ENCODE data around the gene GRM1. TPM values are rescaled to one million over a fixed set of nuclear protein-coding genes. Genes with fewer than 3 reads are reported as not detected.

Gene GRM1
- total RNA-seq, 1 donor from 2014 or later, result under 0.01 TPM

DNA sequence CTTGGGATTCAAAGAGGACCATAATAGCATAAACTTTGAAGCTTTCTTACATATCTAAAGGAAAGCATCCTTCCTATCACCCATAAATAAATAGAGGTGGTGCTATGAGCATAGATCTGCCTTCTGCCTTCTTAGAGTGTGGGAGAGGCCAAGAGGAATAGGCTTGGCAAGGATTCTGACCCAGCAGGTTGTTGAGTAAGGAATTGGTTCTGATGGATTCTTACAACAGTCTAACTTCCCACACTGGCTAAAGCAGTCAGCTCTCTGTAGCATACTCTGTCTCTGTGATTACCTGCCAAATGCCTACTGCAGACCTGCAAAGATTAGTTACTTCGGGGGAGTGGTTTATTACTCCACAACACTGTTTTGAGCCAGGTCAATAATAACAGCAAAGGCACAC lies 316.7 kb downstream of the GRM1 start:
- Histone ChIP-seq H3K4me3 (ENCODE audit: low read depth, low read length) (no peak overlapping the region), H3K27me3 (ENCODE audit: control insufficient read depth, insufficient read depth, low read length) (no peaks in the 10 kb centered on the region), H3K36me3 (ENCODE audit: control insufficient read depth, insufficient read depth, low read length) (no peaks in the 10 kb centered on the region)
- no peak for DNase-seq (ENCODE audit: low read depth)
- TF ChIP-seq, protein P1, sequence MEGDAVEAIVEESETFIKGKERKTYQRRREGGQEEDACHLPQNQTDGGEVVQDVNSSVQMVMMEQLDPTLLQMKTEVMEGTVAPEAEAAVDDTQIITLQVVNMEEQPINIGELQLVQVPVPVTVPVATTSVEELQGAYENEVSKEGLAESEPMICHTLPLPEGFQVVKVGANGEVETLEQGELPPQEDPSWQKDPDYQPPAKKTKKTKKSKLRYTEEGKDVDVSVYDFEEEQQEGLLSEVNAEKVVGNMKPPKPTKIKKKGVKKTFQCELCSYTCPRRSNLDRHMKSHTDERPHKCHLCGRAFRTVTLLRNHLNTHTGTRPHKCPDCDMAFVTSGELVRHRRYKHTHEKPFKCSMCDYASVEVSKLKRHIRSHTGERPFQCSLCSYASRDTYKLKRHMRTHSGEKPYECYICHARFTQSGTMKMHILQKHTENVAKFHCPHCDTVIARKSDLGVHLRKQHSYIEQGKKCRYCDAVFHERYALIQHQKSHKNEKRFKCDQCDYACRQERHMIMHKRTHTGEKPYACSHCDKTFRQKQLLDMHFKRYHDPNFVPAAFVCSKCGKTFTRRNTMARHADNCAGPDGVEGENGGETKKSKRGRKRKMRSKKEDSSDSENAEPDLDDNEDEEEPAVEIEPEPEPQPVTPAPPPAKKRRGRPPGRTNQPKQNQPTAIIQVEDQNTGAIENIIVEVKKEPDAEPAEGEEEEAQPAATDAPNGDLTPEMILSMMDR (IDR thresholded peaks at IDR 0.05; ENCODE audit: insufficient read depth, low read length, poor library complexity, severe bottlenecking), result no peak

DNA sequence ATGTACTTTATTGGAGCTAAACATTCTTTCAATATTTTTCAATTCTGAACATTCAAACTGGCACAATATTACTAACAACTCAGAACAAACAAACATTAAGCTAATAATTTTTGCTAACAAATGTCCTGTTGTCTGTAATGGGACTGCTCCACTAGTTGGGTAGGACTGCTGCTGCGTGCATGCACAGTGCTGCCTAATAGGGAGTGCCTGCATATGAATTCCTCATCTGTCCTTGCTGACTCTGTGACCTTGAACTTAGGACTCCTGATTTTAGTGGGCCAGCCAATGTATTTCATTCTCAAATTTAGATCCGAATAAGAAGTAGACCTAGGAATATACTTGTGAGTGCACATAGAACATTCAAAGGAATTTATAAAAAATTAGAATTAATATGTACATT lies 318.2 kb downstream of the GRM1 start:
- TF ChIP-seq, protein P1 (IDR thresholded peaks at IDR 0.05; ENCODE audit: insufficient read depth, low read length, poor library complexity, severe bottlenecking), result no peak
- Histone ChIP-seq H3K27me3 (ENCODE audit: control insufficient read depth, insufficient read depth, low read length) (no peaks in the 10 kb centered on the region), H3K36me3 (ENCODE audit: control insufficient read depth, insufficient read depth, low read length) (no peaks in the 10 kb centered on the region), H3K4me3 (ENCODE audit: low read depth, low read length) (no peak overlapping the region)
- DNase-seq (ENCODE audit: low read depth), result no peak

DNA sequence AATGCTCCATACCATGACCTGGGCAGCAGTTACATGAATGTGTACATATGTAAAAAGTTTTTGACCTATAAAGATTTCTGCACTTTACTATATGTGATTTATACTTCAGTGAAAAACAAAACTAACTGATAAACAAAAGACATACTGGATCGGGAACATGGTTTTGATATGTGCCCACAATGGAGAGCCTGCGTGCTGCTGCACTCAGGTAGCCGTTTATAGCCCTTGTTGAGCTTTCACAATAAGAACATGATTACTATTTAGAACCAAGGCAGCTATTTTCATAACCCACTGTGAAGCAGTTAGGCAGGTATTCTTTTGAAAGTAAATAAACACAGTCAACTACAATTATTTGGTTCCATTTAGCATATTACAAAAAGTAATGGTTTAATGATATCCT lies 318.8 kb downstream of the GRM1 start:
- TF ChIP-seq, protein P1 (IDR thresholded peaks at IDR 0.05; ENCODE audit: insufficient read depth, low read length, poor library complexity, severe bottlenecking), result no peak

DNA sequence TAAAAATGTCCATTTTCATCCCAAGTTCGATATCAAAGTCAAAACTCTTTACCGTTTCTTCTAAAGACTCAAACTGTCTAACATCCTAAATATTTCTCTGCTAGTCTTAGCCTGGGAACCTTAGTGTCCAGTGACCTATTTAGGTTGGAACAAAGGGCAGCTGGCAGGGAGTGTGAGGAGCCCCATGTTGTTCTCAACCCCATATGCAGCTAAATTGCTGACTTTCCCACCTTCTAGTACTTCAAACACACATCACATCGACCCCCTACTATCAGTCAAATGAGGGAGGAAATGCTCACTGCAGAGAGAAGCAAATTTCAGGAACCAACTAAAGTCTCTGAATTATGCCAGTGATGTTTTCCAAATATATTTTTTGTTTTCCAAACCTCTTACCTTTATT lies 322.2 kb downstream of the GRM1 start:
- no peaks in the 10 kb centered on the region for H3K27me3 ChIP-seq (ENCODE audit: control insufficient read depth, insufficient read depth, low read length)

More for the DNA sequence above, 318.8 kb downstream of the GRM1 start:
- no peak overlapping the region for H3K4me3 ChIP-seq (ENCODE audit: low read depth, low read length)
- DNase-seq (ENCODE audit: low read depth), result no peak
- no peaks in the 10 kb centered on the region for H3K27me3 ChIP-seq (ENCODE audit: control insufficient read depth, insufficient read depth, low read length)
- H3K36me3 ChIP-seq (ENCODE audit: control insufficient read depth, insufficient read depth, low read length), result no peaks in the 10 kb centered on the region

DNA sequence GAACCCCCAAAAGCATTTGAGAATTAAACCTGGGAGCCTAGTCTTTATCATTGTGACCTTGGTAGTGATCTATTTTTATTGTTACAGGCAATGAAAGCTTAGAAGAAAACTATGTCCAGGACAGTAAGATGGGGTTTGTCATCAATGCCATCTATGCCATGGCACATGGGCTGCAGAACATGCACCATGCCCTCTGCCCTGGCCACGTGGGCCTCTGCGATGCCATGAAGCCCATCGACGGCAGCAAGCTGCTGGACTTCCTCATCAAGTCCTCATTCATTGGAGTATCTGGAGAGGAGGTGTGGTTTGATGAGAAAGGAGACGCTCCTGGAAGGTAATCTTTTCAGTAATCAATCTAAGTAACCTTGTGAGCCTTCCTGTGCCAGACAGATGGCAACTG lies 323.3 kb downstream of the GRM1 start:
- TF ChIP-seq, protein P1 (IDR thresholded peaks at IDR 0.05; ENCODE audit: insufficient read depth, low read length, poor library complexity, severe bottlenecking), result no peak
- Histone ChIP-seq H3K27me3 (ENCODE audit: control insufficient read depth, insufficient read depth, low read length) (no peaks in the 10 kb centered on the region), H3K4me3 (ENCODE audit: low read depth, low read length) (no peak overlapping the region), H3K36me3 (ENCODE audit: control insufficient read depth, insufficient read depth, low read length) (no peaks in the 10 kb centered on the region)
- no peak for DNase-seq (ENCODE audit: low read depth)

More for the DNA sequence above, 322.2 kb downstream of the GRM1 start:
- Histone ChIP-seq H3K36me3 (ENCODE audit: control insufficient read depth, insufficient read depth, low read length) (no peaks in the 10 kb centered on the region), H3K4me3 (ENCODE audit: low read depth, low read length) (no peak overlapping the region)
- no peak for DNase-seq (ENCODE audit: low read depth)
- TF ChIP-seq, protein P1 (IDR thresholded peaks at IDR 0.05; ENCODE audit: insufficient read depth, low read length, poor library complexity, severe bottlenecking), result no peak

DNA sequence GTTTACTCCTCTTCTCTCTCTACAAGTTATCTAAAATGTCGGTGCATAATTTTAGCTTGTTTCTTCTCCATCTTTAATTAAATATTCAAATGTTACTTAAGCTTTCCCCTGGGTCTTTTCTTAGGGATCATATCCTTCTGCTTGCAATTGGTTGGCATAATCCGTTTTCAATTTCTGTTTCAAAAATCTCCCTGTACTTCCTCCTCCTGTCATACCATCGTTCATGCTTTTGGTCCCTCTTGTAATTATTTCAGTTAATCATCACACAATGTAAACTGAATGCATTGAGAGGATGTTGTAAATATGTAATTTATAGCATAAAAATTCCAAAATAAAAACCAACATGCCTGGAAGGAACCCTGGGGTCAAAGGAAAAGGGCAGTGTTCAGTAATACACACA lies 325.6 kb downstream of the GRM1 start:
- no peaks in the 10 kb centered on the region for H3K36me3 ChIP-seq (ENCODE audit: control insufficient read depth, insufficient read depth, low read length)
- no peak overlapping the region for H3K4me3 ChIP-seq (ENCODE audit: low read depth, low read length)
- DNase-seq (ENCODE audit: low read depth), result no peak
- TF ChIP-seq, protein P1 (IDR thresholded peaks at IDR 0.05; ENCODE audit: insufficient read depth, low read length, poor library complexity, severe bottlenecking), result no peak
- H3K27me3 ChIP-seq (ENCODE audit: control insufficient read depth, insufficient read depth, low read length), result no peaks in the 10 kb centered on the region

Data from kidney epithelial cell (primary cell).